NB4 (cell line): ENCODE data around the gene LRRC37A.
"Not testable (repeated sequence)": the region's sequence is repeated elsewhere in the genome, so short reads cannot be mapped to it uniquely, and the experiment has no call there.

Source experiments
- POLR2A ChIP-seq: IDR thresholded peaks from 2 replicates; pipeline ENCODE4 v1.6.1; 2011; ENCODE audit warnings: mild to moderate bottlenecking; ENCODE audit not compliant: insufficient read length; ENCODE audit errors: extremely low read depth
- TF ChIP-seq, protein P1 (sequence below): IDR thresholded peaks from one replicate; pipeline ENCODE4 v1.5.1; 2012; ENCODE audit warnings: low read depth, low read length
- TF ChIP-seq, protein P2 (sequence below): IDR thresholded peaks from 2 replicates; pipeline ENCODE4 v1.6.1; 2011; ENCODE audit warnings: low read depth, low read length

DNA sequence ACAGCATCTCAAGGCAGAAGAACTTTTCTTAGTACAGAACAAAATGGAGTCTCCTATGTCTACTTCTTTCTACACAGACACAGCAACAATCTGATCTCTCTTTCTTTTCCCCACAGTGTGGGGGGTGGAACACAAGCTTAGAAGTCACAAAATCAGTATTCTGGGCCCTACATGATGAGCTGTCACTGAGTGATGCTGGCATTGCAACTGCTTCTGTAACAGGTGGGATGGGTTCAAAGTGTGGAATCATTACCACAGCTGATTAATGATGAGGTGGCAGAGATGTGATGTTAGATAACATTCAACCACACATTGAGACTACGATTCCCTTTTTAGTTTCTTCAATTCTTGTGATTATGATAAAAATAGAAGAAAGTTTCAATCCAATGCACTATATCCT lies 10.5 kb upstream of the LRRC37A start:
- TF ChIP-seq, protein P1, sequence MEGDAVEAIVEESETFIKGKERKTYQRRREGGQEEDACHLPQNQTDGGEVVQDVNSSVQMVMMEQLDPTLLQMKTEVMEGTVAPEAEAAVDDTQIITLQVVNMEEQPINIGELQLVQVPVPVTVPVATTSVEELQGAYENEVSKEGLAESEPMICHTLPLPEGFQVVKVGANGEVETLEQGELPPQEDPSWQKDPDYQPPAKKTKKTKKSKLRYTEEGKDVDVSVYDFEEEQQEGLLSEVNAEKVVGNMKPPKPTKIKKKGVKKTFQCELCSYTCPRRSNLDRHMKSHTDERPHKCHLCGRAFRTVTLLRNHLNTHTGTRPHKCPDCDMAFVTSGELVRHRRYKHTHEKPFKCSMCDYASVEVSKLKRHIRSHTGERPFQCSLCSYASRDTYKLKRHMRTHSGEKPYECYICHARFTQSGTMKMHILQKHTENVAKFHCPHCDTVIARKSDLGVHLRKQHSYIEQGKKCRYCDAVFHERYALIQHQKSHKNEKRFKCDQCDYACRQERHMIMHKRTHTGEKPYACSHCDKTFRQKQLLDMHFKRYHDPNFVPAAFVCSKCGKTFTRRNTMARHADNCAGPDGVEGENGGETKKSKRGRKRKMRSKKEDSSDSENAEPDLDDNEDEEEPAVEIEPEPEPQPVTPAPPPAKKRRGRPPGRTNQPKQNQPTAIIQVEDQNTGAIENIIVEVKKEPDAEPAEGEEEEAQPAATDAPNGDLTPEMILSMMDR, result not testable (repeated sequence)
- TF ChIP-seq POLR2A, result not testable (repeated sequence)
- TF ChIP-seq, protein P2, sequence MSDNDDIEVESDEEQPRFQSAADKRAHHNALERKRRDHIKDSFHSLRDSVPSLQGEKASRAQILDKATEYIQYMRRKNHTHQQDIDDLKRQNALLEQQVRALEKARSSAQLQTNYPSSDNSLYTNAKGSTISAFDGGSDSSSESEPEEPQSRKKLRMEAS, result not testable (repeated sequence)
